Naive thymus-derived CD8-positive, alpha-beta T cell (primary cell): ENCODE results near the gene SUMF1. TPM values are rescaled to one million over a fixed set of nuclear protein-coding genes. Genes with fewer than 3 reads are reported as not detected.

Experiments used
- ATAC-seq, 2 donors: fragments of 150-1000 bp; cut with Tn5 transposase in 1 of 2; sonication (Bioruptor Pico), chemical (Tn5 transposase) in 1 of 2; 1 replicate in 1 of 2; 2 replicates in 1 of 2; pipeline ENCODE4 v1.10.0; 2021; ENCODE audit warnings: mild to moderate bottlenecking in 2 of 2, moderate library complexity in 2 of 2
- POLR2A ChIA-PET: fragments of 350-600 bp; sonication (Branson Sonifier 250); formaldehyde crosslinking; loops from one replicate; lab custom pipeline; 2021; ENCODE audit warnings: antibody characterized with exemption; lab: Charles Lee
- DNase-seq, 10 donors: peaks; one replicate each; pipeline versions ENCODE4 v3.0.0 to v3.0.0-alpha.2; 2020 to 2022
- H3K27ac Mint-ChIP-seq, 10 donors: one replicate each; pipeline ENCODE4 v1.8.0; 2020 to 2022; ENCODE audit warnings: mild to moderate bottlenecking in 10 of 10, mixed read lengths in 10 of 10, moderate library complexity in 4 of 10, inconsistent platforms in 1 of 10
- H3K27me3 Mint-ChIP-seq, 5 donors: one replicate each; pipeline ENCODE4 v1.8.0; 2021 to 2022; ENCODE audit warnings: mixed read lengths in 5 of 5
- H3K36me3 Mint-ChIP-seq, 3 donors: one replicate each; pipeline ENCODE4 v1.8.0; 2020 to 2022; ENCODE audit warnings: mixed read lengths in 3 of 3, mild to moderate bottlenecking in 2 of 3, inconsistent platforms in 1 of 3
- H3K4me1 Mint-ChIP-seq, 4 donors: one replicate each; pipeline ENCODE4 v1.8.0; 2021 to 2022; ENCODE audit warnings: mixed read lengths in 4 of 4
- H3K4me3 Mint-ChIP-seq, 10 donors: one replicate each; pipeline ENCODE4 v1.8.0; 2020 to 2022; ENCODE audit warnings: mild to moderate bottlenecking in 10 of 10, mixed read lengths in 10 of 10, moderate library complexity in 6 of 10, inconsistent platforms in 1 of 10
- H3K9me3 Mint-ChIP-seq, 9 donors: one replicate each; pipeline ENCODE4 v1.8.0; 2020 to 2022; ENCODE audit warnings: mixed read lengths in 9 of 9, mild to moderate bottlenecking in 3 of 9, inconsistent platforms in 1 of 9, moderate library complexity in 1 of 9
- polyA plus RNA-seq, 3 donors: library from polyadenylated mRNA; unstranded; fragments of 300-500 nt; fragmentation: Illumina TruSeq; gene quantifications; one replicate each; pipeline ENCODE4 v1.2.3, GENCODE V29; 2021
- total RNA-seq, 8 experiments: library from RNA in 2 of 8; stranded (reverse) in 2 of 8; gene quantifications; one replicate each; pipeline ENCODE4 v1.2.3 and lab custom pipeline; 2021 to 2026

Gene SUMF1
- total and polyA plus RNA-seq, 5 experiments from 2014 or later, result 13.7 to 36.4 (median 23.4) TPM

- Mint-ChIP-seq H3K36me3 (peaks cover 0 to 71% (median 14%) of the 10 kb centered on the region in 3 donors), H3K4me3 (no peak overlapping the region), H3K4me1 (peaks cover 0 to 2% (median under 1%) of the 10 kb centered on the region in 4 donors), H3K9me3 (no peaks in the 10 kb centered on the region), H3K27ac (peak overlapping the region in 1 of 10 donors; percentile 17), H3K27me3 (no peaks in the 10 kb centered on the region)
- POLR2A ChIA-PET, result no interaction called here
- no peak for DNase-seq
- ATAC-seq, result no peak
Measured at GRCh38 chr3:4449043-4449805, 17.8 kb downstream of the SUMF1 start.

- POLR2A ChIA-PET, result no interaction called here
- ATAC-seq (no peak), DNase-seq (no peak)
- Mint-ChIP-seq H3K27me3 (no peaks in the 10 kb centered on the region), H3K9me3 (no peaks in the 10 kb centered on the region), H3K4me3 (no peak overlapping the region), H3K4me1 (peaks cover 0 to 2% (median under 1%) of the 10 kb centered on the region in 4 donors), H3K27ac (peak overlapping the region in 1 of 10 donors; percentile 63), H3K36me3 (peaks cover 0 to 82% (median 14%) of the 10 kb centered on the region in 3 donors)
Measured at GRCh38 chr3:4448187-4448586, 18.9 kb downstream of the SUMF1 start.

GRCh38 chr3:4447295-4447999 lies 19.6 kb downstream of the SUMF1 start:
- Mint-ChIP-seq H3K27ac (no peak overlapping the region), H3K9me3 (no peaks in the 10 kb centered on the region), H3K27me3 (no peaks in the 10 kb centered on the region), H3K36me3 (peaks cover 3 to 84% (median 15%) of the 10 kb centered on the region in 3 donors), H3K4me1 (peaks cover 0 to 2% (median under 1%) of the 10 kb centered on the region in 4 donors), H3K4me3 (no peak overlapping the region)
- DNase-seq (no peak), ATAC-seq (no peak)
- POLR2A ChIA-PET, result no interaction called here

GRCh38 chr3:4440951-4441350 lies 26.1 kb downstream of the SUMF1 start:
- POLR2A ChIA-PET, result interaction anchor here (0.6 kb wide), 1 partner anchor 521 kb away, joined by 6 read pairs; no protein-coding TSS in a partner anchor
- H3K36me3 Mint-ChIP-seq, result peaks cover 4 to 68% (median 23%) of the 10 kb centered on the region in 3 donors
- no peak overlapping the region for H3K27ac Mint-ChIP-seq

GRCh38 chr3:4438296-4438695 lies 28.8 kb downstream of the SUMF1 start:
- no peaks in the 10 kb centered on the region for H3K9me3 Mint-ChIP-seq
- POLR2A ChIA-PET, result no interaction called here
- DNase-seq (no peak), ATAC-seq (no peak)
- H3K27me3 Mint-ChIP-seq, result no peaks in the 10 kb centered on the region
- H3K4me1 Mint-ChIP-seq, result peaks cover 0 to 7% (median 1%) of the 10 kb centered on the region in 4 donors
- peak overlapping the region in 3 of 10 donors; percentile 11 to 26 (median 13) for H3K27ac Mint-ChIP-seq
- H3K36me3 Mint-ChIP-seq, result peaks cover 4 to 67% (median 33%) of the 10 kb centered on the region in 3 donors
- no peak overlapping the region for H3K4me3 Mint-ChIP-seq

More at GRCh38 chr3:4440951-4441350, 26.1 kb downstream of the SUMF1 start:
- DNase-seq (no peak), ATAC-seq (no peak)
- Mint-ChIP-seq H3K4me3 (no peak overlapping the region), H3K27me3 (no peaks in the 10 kb centered on the region), H3K9me3 (no peaks in the 10 kb centered on the region), H3K4me1 (peaks cover 0 to 3% (median 2%) of the 10 kb centered on the region in 4 donors)

- H3K4me3 Mint-ChIP-seq, result no peak overlapping the region
- no peak for DNase-seq
- ATAC-seq, result no peak
- POLR2A ChIA-PET, result no interaction called here
- H3K9me3 Mint-ChIP-seq, result peaks cover 0 to 2% (median 0%) of the 10 kb centered on the region in 9 donors
- H3K4me1 Mint-ChIP-seq, result peaks cover under 1 to 12% (median 5%) of the 10 kb centered on the region in 4 donors
- H3K27ac Mint-ChIP-seq, result no peak overlapping the region
- peaks cover 12 to 54% (median 29%) of the 10 kb centered on the region in 3 donors for H3K36me3 Mint-ChIP-seq
- H3K27me3 Mint-ChIP-seq, result no peaks in the 10 kb centered on the region
Measured at GRCh38 chr3:4432259-4432658, 34.8 kb downstream of the SUMF1 start.

- peaks cover 12 to 42% (median 27%) of the 10 kb centered on the region in 3 donors for H3K36me3 Mint-ChIP-seq
- ATAC-seq, result no peak
- DNase-seq, result no peak
- H3K9me3 Mint-ChIP-seq, result peaks cover 0 to 2% (median 0%) of the 10 kb centered on the region in 9 donors
- H3K4me3 Mint-ChIP-seq, result no peak overlapping the region
- POLR2A ChIA-PET, result no interaction called here
- H3K27me3 Mint-ChIP-seq, result no peaks in the 10 kb centered on the region
- H3K4me1 Mint-ChIP-seq, result peaks cover 9 to 15% (median 12%) of the 10 kb centered on the region in 4 donors
- H3K27ac Mint-ChIP-seq, result no peak overlapping the region
Measured at GRCh38 chr3:4429648-4430350, 37.3 kb downstream of the SUMF1 start.

- ATAC-seq, result no peak
- Mint-ChIP-seq H3K9me3 (no peaks in the 10 kb centered on the region), H3K4me1 (peaks cover 7 to 15% (median 11%) of the 10 kb centered on the region in 4 donors), H3K36me3 (peaks cover 4 to 19% (median 13%) of the 10 kb centered on the region in 3 donors), H3K4me3 (no peak overlapping the region), H3K27me3 (no peaks in the 10 kb centered on the region), H3K27ac (peak overlapping the region in 3 of 10 donors; percentile 14 to 47 (median 15))
- POLR2A ChIA-PET, result no interaction called here
- no peak for DNase-seq
Measured at GRCh38 chr3:4426782-4427344, 40.2 kb downstream of the SUMF1 start.

GRCh38 chr3:4426261-4426781 lies 40.7 kb downstream of the SUMF1 start:
- H3K27ac Mint-ChIP-seq, result peak overlapping the region in 2 of 10 donors; percentile 22 to 29
- no peaks in the 10 kb centered on the region for H3K9me3 Mint-ChIP-seq
- H3K4me1 Mint-ChIP-seq, result peaks cover 6 to 15% (median 11%) of the 10 kb centered on the region in 4 donors
- H3K27me3 Mint-ChIP-seq, result no peaks in the 10 kb centered on the region
- H3K4me3 Mint-ChIP-seq, result no peak overlapping the region
- DNase-seq, result no peak
- ATAC-seq, result no peak
- POLR2A ChIA-PET, result no interaction called here
- peaks cover 0 to 14% (median 7%) of the 10 kb centered on the region in 3 donors for H3K36me3 Mint-ChIP-seq

GRCh38 chr3:4425707-4426106 lies 41.4 kb downstream of the SUMF1 start:
- H3K27ac Mint-ChIP-seq, result peak overlapping the region in 3 of 10 donors; percentile 22 to 78 (median 29)
- no peak for DNase-seq

GRCh38 chr3:4425055-4425454 lies 42.0 kb downstream of the SUMF1 start:
- no peaks in the 10 kb centered on the region for H3K27me3 Mint-ChIP-seq

More at GRCh38 chr3:4425707-4426106, 41.4 kb downstream of the SUMF1 start:
- POLR2A ChIA-PET, result no interaction called here
- Mint-ChIP-seq H3K36me3 (peaks cover 0 to 12% (median 5%) of the 10 kb centered on the region in 3 donors), H3K4me1 (peaks cover 4 to 15% (median 11%) of the 10 kb centered on the region in 4 donors), H3K9me3 (no peaks in the 10 kb centered on the region), H3K27me3 (no peaks in the 10 kb centered on the region), H3K4me3 (no peak overlapping the region)
- ATAC-seq, result no peak

GRCh38 chr3:4421121-4421520 lies 45.9 kb downstream of the SUMF1 start:
- POLR2A ChIA-PET, result no interaction called here
- no peak for ATAC-seq
- H3K36me3 Mint-ChIP-seq, result peaks cover 0 to 34% (median 6%) of the 10 kb centered on the region in 3 donors
- H3K9me3 Mint-ChIP-seq, result no peaks in the 10 kb centered on the region
- no peak overlapping the region for H3K27ac Mint-ChIP-seq
- H3K27me3 Mint-ChIP-seq, result no peaks in the 10 kb centered on the region
- H3K4me3 Mint-ChIP-seq, result no peak overlapping the region
- no peak for DNase-seq
- peaks cover 4 to 8% (median 7%) of the 10 kb centered on the region in 4 donors for H3K4me1 Mint-ChIP-seq

More at GRCh38 chr3:4425055-4425454, 42.0 kb downstream of the SUMF1 start:
- H3K9me3 Mint-ChIP-seq, result no peaks in the 10 kb centered on the region
- peaks cover 4 to 15% (median 8%) of the 10 kb centered on the region in 4 donors for H3K4me1 Mint-ChIP-seq
- H3K4me3 Mint-ChIP-seq, result no peak overlapping the region
- peaks cover 0 to 10% (median 3%) of the 10 kb centered on the region in 3 donors for H3K36me3 Mint-ChIP-seq
- DNase-seq (no peak), ATAC-seq (no peak)
- peak overlapping the region in 2 of 10 donors; percentile 29 to 78 for H3K27ac Mint-ChIP-seq
- POLR2A ChIA-PET, result no interaction called here
